ENCODE data around the gene AGBL3. TPM values are rescaled to one million over a fixed set of nuclear protein-coding genes. Genes with fewer than 3 reads are reported as not detected.

AGBL3 gene
- total and polyA plus RNA-seq, 4 donors, result 0.67 to 3.1 (median 1.8) TPM

DNA sequence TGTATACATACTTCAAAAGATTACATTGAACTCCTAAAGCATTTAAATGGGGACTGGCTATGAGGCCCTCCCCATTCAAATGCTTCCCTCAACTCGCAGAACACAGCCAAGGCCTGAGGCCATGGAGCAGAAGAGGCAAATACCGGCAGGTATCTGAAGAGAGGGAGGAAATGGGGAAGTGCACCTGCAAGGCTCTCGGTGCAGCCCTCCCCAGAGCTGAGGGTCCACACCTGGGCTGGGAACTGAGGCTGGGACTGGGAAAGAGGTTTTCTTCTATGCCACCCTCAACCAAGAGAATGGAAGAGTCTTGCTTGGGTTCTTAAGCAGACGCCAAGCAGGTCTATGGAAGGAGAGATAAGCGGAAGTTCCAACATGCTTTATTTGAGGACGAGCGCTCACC lies 197.2 kb downstream of the AGBL3 start (continued):
- TF ChIP-seq CTCF (IDR thresholded peaks at IDR 0.05; ENCODE audit: low read depth, low read length, missing input control) (no peak), MAX (IDR thresholded peaks at IDR 0.05) (no peak), NR2F2 (IDR thresholded peaks at IDR 0.05) (no peak), GABPA (IDR thresholded peaks at IDR 0.05 in 1 of 2, conservative IDR thresholded peaks at IDR 0.05 in 1 of 2) (no peak), EGR1 (IDR thresholded peaks at IDR 0.05; ENCODE audit: low read depth in 2 of 2) (no peak)
- TF ChIP-seq, protein P1, sequence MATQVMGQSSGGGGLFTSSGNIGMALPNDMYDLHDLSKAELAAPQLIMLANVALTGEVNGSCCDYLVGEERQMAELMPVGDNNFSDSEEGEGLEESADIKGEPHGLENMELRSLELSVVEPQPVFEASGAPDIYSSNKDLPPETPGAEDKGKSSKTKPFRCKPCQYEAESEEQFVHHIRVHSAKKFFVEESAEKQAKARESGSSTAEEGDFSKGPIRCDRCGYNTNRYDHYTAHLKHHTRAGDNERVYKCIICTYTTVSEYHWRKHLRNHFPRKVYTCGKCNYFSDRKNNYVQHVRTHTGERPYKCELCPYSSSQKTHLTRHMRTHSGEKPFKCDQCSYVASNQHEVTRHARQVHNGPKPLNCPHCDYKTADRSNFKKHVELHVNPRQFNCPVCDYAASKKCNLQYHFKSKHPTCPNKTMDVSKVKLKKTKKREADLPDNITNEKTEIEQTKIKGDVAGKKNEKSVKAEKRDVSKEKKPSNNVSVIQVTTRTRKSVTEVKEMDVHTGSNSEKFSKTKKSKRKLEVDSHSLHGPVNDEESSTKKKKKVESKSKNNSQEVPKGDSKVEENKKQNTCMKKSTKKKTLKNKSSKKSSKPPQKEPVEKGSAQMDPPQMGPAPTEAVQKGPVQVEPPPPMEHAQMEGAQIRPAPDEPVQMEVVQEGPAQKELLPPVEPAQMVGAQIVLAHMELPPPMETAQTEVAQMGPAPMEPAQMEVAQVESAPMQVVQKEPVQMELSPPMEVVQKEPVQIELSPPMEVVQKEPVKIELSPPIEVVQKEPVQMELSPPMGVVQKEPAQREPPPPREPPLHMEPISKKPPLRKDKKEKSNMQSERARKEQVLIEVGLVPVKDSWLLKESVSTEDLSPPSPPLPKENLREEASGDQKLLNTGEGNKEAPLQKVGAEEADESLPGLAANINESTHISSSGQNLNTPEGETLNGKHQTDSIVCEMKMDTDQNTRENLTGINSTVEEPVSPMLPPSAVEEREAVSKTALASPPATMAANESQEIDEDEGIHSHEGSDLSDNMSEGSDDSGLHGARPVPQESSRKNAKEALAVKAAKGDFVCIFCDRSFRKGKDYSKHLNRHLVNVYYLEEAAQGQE (IDR thresholded peaks at IDR 0.05), result no peak

GRCh38 chr7:135184254-135184841 lies 198.0 kb downstream of the AGBL3 start:
- no peak overlapping the region for H3K9ac ChIP-seq (ENCODE audit: low read depth in 1 of 2, low read length in 2 of 2)
- peaks cover 18 to 71% (median 34%) of the 10 kb centered on the region in 4 donors for H3K36me3 ChIP-seq (ENCODE audit: control insufficient read depth in 4 of 4, insufficient read depth in 3 of 4, low read depth in 1 of 4, low read length in 3 of 4)
- H3K4me3 ChIP-seq (ENCODE audit: low read depth in 1 of 3, low read length in 3 of 3), result no peak overlapping the region
- peaks cover 0 to 5% (median 1%) of the 10 kb centered on the region in 4 donors for H3K9me3 ChIP-seq (ENCODE audit: control insufficient read depth in 4 of 4, low read length in 3 of 4)
- WGBS, result 96% methylated on average over 5 of the region's 5 CpGs
- peaks cover 0 to 5% (median 3%) of the 10 kb centered on the region in 4 donors for H3K4me1 ChIP-seq (ENCODE audit: control insufficient read depth in 4 of 4, insufficient read depth in 4 of 4, low read length in 3 of 4)
- H3K27ac ChIP-seq (ENCODE audit: low read depth in 1 of 2, low read length in 2 of 2), result no peak overlapping the region
- no peaks in the 10 kb centered on the region for H3K27me3 ChIP-seq (ENCODE audit: control insufficient read depth in 4 of 4, insufficient read depth in 4 of 4, low read length in 3 of 4)
- no peak for DNase-seq (ENCODE audit: low spot score)
- TF ChIP-seq RAD21 (IDR thresholded peaks at IDR 0.05), result no peak

Other genes starting within 250 kb of the AGBL3 start
- gene CALD1, start 206.9 kb upstream of the AGBL3 start, total RNA-seq, result 100 to 1,000 TPM in 1 of 2 donors, 10 to 100 TPM in 1; 48.0 to 107 TPM
- 100 to 1,000 TPM in 1 of 2 donors, 10 to 100 TPM in 1; 83.4 to 226 TPM for gene CALD1, start 206.9 kb upstream of the AGBL3 start, polyA plus RNA-seq
- 10 to 100 TPM; 22.3 to 34.3 TPM for gene TMEM140, start 161.6 kb downstream of the AGBL3 start, total RNA-seq
- 10 to 100 TPM; 22.6 to 29.3 TPM for gene TMEM140, start 161.6 kb downstream of the AGBL3 start, polyA plus RNA-seq
- gene CYREN, start 184.2 kb downstream of the AGBL3 start, total RNA-seq, result 10 to 100 TPM; 18.1 to 20.3 TPM
- 10 to 100 TPM; 13.2 to 14.0 TPM for gene CYREN, start 184.2 kb downstream of the AGBL3 start, polyA plus RNA-seq
- 10 to 100 TPM; 11.8 to 19.0 TPM for gene WDR91, start 225.0 kb downstream of the AGBL3 start, total RNA-seq
- gene WDR91, start 225.0 kb downstream of the AGBL3 start, polyA plus RNA-seq, result 1 to 10 TPM; 5.8 to 6.6 TPM
- gene STRA8, start 247.3 kb downstream of the AGBL3 start, total RNA-seq, result under 1 TPM in 1 of 2 donors, not detected in 1; 0.14 TPM
- gene STRA8, start 247.3 kb downstream of the AGBL3 start, polyA plus RNA-seq, result not detected

Data from liver (tissue), 9 donors.